Myocyte (in vitro differentiated cells): ENCODE measurements around the gene CTSZ. TPM values are rescaled to one million over a fixed set of nuclear protein-coding genes. Genes with fewer than 3 reads are reported as not detected.
"Not testable (repeated sequence)": the region's sequence is repeated elsewhere in the genome, so short reads cannot be mapped to it uniquely, and the experiment has no call there.

ENCODE experiments used
- DNase-seq: peaks from one replicate; pipeline ENCODE4 v3.0.0-alpha.2; 2012; ENCODE audit warnings: low read depth
- total RNA-seq: library from RNA; depleted of rRNA; stranded (reverse); fragments of >200 nt; gene quantifications from 2 replicates; pipeline ENCODE4 v1.2.3, GENCODE V29; 2014

The CTSZ gene
- total RNA-seq, 1 donor from 2014 or later, result 69.6 TPM

GRCh38 chr20:58982406-58983114 lies 24.5 kb downstream of the CTSZ start:
- no peak for DNase-seq

GRCh38 chr20:58981628-58982364 lies 25.3 kb downstream of the CTSZ start:
- DNase-seq, result peak; percentile 30

- peak; percentile 84 for DNase-seq
Observed at GRCh38 chr20:58980711-58981627, 26.1 kb downstream of the CTSZ start, which contains the start of gene NELFCD. TSS of gene NELFCD (plus strand) at chr20:58981256. CDS start at chr20:58981310, 54 bp downstream.

GRCh38 chr20:58978351-58979190 lies 28.5 kb downstream of the CTSZ start:
- DNase-seq, result no peak

- DNase-seq, result no peak
Observed at GRCh38 chr20:58976061-58976730, 30.9 kb downstream of the CTSZ start.

GRCh38 chr20:58975353-58975752 lies 31.7 kb downstream of the CTSZ start:
- DNase-seq, result no peak

GRCh38 chr20:58973866-58974265 lies 33.2 kb downstream of the CTSZ start:
- DNase-seq, result no peak

- no peak for DNase-seq
Observed at GRCh38 chr20:58973179-58973578, 33.9 kb downstream of the CTSZ start.

- DNase-seq, result no peak
Observed at GRCh38 chr20:58971429-58971828, 35.6 kb downstream of the CTSZ start.

- DNase-seq, result no peak
Observed at GRCh38 chr20:58970146-58970545, 36.9 kb downstream of the CTSZ start.

- no peak for DNase-seq
Observed at GRCh38 chr20:58969439-58969838, 37.6 kb downstream of the CTSZ start.

GRCh38 chr20:58967652-58968429 lies 39.2 kb downstream of the CTSZ start:
- no peak for DNase-seq

GRCh38 chr20:58965270-58966064 lies 41.6 kb downstream of the CTSZ start:
- DNase-seq, result no peak

GRCh38 chr20:58963922-58964321 lies 43.1 kb downstream of the CTSZ start:
- not testable (repeated sequence) for DNase-seq

- DNase-seq, result no peak
Observed at GRCh38 chr20:58963060-58963584, 43.9 kb downstream of the CTSZ start.

- no peak for DNase-seq
Observed at GRCh38 chr20:58959652-58960051, 47.4 kb downstream of the CTSZ start.

- DNase-seq, result no peak
Observed at GRCh38 chr20:58956078-58956477, 51.0 kb downstream of the CTSZ start.

GRCh38 chr20:58953050-58953449 lies 54.0 kb downstream of the CTSZ start:
- no peak for DNase-seq
